Measurements from ENCODE around the gene BOLA1. TPM values are rescaled to one million over a fixed set of nuclear protein-coding genes. Genes with fewer than 3 reads are reported as not detected.
"Not testable (repeated sequence)": the region's sequence is repeated elsewhere in the genome, so short reads cannot be mapped to it uniquely, and the experiment has no call there.

The BOLA1 gene, protein sequence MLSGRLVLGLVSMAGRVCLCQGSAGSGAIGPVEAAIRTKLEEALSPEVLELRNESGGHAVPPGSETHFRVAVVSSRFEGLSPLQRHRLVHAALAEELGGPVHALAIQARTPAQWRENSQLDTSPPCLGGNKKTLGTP
- 32.8 and 33.7 TPM in 2 replicates for polyA plus RNA-seq (2014; cell fraction: cytosol; rRNA removed)
- 37.5 and 43.6 TPM in 2 replicates for polyA plus RNA-seq (2014; cell fraction: nucleus; rRNA removed)

DNA sequence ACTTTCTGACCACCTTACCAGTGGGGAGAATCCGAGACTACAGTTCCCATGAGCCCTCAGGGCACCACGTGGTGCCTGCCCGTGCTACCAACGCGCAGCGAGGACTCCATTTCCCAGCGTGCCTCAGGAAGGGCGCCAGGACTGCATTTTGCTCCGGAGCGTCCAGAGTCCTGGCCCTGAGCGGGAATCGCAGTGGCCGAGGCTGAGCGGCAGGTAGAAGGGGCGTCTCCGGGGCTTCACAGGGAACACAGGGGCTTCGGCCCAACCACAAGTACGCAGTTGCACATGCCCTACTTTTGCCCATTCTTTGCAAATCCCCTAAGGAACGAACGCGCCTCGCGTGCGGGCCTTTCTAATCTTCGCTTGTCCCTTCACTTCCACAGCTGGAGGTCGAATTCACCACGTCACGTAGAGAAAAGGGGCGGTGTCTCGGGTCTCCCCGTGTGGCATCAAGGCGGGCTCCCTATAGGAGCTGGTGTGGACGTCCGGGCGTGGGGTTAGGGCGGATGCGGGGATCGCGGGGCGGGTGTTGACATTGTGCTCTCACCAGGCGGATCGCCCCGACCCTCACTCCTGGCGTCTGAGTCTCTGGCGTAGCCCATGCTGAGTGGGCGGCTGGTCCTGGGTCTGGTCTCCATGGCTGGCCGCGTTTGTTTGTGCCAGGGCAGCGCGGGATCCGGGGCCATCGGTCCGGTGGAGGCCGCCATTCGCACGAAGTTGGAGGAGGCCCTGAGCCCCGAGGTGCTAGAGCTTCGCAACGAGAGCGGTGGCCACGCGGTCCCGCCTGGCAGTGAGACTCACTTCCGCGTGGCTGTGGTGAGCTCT lies at the start of gene BOLA1:
Gene BOLA1 (plus strand): TSS at position 109 of the 825 bp plus-strand sequence. CDS start 492 bp downstream, at position 601.
- DNase-seq (ENCODE audit: low spot score) = peak; percentile 96

DNA sequence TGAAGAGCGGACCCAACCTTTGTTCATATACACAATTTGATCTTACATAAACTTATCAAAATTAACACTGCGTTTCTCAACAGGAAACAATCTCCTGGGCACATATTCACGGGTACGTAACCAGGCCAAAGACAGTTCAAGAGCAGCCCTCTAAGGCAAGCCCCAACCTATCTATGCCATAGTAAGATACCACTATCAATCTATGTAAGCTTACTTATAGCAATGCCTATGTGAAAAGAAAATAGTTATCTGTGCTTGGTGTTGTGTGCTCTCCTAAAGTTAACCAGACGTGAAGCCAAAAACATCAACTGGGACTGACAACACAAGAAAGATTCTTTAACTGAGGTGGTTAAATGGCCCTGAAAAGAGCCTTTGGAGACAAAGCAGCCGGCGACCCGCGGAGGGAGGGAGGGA lies 49.4 kb upstream of the BOLA1 start:
- peak; percentile 27 for DNase-seq (ENCODE audit: low spot score)

DNA sequence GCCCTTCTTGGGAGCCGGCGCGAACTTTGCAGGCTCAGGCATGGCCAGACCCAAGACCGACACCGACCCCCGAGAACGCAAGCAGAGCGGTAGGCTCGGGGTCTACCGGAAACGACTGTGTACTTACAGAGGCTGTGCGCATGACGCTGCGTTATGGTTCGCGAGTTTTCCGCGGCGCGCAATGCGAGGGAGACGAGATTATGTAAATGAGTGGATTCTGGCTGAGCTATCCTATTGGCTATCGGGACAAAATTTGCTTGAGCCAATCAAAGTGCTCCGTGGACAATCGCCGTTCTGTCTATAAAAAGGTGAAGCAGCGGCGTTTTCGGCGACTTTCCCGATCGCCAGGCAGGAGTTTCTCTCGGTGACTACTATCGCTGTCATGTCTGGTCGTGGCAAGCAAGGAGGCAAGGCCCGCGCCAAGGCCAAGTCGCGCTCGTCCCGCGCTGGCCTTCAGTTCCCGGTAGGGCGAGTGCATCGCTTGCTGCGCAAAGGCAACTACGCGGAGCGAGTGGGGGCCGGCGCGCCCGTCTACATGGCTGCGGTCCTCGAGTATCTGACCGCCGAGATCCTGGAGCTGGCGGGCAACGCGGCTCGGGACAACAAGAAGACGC lies 48.5 kb upstream of the BOLA1 start:
- DNase-seq (ENCODE audit: low spot score) = not testable (repeated sequence)

DNA sequence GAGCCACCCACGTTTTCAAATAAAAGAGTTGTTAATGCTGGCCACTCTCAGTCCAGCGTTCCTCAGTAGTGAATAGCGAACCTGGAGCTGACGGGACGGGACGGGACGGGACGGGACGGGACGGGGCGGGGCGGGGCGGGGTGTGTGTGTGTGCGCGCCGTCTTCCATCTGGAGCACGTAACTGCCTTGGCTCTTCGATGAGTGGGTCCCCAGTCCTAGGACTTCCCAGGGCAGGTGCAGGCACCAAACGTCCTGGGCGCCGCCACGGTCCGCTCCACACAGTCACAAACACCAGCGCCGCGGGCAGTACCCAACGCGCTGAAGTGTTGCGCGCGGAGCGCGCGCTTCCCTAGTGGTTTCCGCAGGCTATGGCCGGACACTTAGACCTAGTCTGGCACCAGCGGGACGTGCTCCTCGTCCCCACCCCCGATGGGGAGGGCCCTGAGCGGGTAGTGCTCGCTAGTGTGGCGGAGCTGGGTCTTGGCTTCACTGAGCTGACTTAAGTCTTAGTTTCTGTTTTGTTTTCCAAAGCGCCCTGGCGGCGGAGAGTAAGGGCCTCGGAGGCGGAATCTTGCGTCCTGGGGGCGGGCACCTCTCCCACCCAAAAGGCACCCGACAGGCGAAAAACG lies 47.7 kb upstream of the BOLA1 start:
- DNase-seq (ENCODE audit: low spot score) = not testable (repeated sequence)

DNA sequence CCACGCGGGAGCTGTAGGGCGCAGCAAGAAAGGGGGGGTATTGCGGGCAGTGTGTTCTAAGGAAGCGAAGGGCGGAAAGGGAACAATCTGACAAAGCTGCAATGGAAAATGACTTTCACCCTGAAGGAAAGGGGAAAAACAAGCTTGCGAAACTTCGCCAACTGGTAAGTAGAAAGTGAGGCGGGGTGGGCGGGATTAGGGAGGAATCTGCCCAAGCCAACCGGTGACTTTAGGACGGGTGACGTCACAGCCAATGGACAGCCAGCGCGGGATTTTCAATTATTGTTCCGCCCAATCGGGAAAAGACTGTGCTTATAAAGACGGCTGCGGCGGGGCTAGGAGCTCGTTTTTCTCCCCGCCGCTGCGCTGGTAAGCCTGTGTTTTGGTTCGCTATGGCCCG lies 47.1 kb upstream of the BOLA1 start:
- not testable (repeated sequence) for DNase-seq (ENCODE audit: low spot score)

DNA sequence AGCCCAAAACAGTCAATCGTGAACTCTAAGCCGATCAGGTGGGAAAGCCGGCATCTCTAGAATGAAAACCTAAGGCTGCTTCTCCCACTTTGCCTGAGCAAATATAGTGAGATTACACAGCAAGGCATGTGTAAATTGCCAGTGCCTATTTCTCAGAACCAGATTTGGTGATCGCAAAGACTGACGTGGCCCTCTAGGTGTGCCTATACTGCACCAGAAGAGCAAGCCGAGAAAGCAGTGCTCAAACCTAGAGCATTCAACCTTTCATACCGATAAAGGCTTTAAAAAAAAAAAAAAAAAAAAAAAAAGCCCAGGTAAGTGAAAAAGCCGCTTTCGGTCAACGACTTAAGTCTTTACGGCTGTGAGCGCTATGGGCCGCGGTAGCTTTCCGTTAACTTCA lies 39.1 kb upstream of the BOLA1 start:
- not testable (repeated sequence) for DNase-seq (ENCODE audit: low spot score)

DNA sequence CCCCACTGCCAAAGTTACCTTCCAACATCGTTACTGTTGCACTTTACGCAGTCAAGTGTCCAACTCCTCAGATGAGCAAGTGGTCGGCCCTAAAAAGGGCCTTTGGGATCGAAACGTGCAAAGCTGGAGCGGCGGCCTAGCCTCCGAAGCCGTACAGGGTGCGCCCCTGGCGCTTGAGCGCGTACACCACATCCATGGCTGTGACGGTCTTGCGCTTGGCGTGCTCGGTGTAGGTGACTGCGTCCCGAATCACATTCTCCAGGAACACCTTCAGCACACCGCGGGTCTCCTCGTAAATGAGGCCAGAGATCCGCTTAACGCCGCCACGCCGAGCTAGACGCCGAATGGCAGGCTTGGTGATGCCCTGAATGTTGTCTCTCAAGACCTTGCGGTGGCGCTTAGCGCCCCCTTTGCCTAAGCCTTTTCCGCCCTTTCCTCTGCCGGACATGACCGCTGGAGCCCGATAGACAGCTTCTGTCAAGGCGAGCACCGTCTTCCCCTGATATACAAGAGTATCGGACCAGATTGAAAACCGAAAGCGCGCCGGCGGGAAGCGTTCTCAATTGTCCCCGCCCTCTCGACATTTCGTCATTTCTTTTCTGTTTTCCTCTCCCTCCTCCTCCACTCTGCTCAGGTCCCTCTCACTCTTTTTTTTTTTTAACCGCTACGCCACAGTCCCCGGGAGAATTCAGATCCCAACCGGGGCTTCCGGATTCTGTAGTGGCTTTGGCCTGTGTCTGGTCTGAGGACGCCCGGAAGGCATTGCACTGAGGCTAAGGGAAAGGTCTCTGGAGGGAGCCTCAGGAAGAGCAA lies 38.5 kb upstream of the BOLA1 start:
- not testable (repeated sequence) for DNase-seq (ENCODE audit: low spot score)

DNA sequence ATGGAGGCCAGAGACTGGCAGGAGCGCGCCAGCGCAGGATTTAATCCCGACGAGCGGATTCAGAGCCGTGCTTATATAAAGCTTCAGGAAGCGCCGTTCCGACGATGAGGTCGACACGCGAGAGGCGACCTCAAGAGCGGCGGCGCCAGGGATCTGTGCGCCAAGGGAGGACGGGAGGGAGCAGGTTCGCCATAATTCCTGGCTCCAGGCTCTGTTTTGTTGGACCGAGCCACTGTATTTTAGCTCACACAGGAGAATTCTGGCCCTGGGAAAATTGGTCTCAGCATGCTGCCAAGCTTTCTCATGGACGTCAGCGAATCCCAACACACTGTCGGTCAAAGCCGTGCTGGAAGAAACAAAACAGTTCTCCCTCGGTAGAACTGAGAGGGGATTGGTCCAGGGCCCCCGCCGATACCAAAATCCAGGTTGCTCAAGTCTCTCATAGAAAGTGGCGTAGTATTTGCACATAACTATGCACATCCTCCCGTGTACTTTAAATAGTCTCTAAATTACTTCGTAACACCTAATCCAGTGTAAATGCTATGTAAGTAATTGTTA lies 37.8 kb upstream of the BOLA1 start:
- not testable (repeated sequence) for DNase-seq (ENCODE audit: low spot score)

DNA sequence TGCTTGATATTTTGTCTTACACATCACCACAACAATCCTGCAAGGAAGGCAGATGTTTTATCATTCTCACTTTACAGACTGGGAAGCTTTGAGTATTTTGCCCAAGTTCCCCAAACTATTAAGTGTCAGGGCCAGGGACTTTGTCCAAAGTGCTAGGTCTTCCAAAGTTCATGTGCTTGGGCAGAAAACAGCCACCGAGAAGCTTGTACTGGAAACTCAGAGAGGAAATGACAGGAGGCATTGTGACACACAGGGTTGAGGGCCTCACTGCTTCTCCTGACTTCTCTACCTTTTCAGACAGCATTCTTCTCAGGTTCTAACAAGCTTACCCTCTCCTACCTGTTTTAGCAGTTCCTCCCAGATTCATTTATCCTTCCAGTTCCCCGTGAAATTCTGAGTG lies 32.5 kb upstream of the BOLA1 start:
- not testable (repeated sequence) for DNase-seq (ENCODE audit: low spot score)

DNA sequence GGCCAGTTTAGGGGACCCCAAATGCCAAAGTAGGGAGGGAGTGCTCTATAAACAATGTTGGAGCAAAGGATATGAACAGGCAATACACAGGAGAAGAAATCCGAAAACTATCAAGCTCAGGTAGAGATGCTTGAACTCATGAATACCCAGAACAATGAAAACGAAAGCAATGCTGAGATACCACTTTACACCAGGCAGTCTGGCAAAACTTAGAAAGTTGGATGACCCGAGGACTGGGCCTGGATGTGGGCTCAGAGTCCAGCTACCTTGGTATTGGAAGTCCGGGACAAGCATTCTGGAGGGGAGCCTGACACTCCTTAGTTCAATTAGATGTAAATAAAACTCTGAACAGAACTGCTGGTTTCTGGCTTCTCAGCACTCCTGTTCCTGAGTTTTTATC lies 26.3 kb upstream of the BOLA1 start:
- DNase-seq (ENCODE audit: low spot score) = not testable (repeated sequence)

DNA sequence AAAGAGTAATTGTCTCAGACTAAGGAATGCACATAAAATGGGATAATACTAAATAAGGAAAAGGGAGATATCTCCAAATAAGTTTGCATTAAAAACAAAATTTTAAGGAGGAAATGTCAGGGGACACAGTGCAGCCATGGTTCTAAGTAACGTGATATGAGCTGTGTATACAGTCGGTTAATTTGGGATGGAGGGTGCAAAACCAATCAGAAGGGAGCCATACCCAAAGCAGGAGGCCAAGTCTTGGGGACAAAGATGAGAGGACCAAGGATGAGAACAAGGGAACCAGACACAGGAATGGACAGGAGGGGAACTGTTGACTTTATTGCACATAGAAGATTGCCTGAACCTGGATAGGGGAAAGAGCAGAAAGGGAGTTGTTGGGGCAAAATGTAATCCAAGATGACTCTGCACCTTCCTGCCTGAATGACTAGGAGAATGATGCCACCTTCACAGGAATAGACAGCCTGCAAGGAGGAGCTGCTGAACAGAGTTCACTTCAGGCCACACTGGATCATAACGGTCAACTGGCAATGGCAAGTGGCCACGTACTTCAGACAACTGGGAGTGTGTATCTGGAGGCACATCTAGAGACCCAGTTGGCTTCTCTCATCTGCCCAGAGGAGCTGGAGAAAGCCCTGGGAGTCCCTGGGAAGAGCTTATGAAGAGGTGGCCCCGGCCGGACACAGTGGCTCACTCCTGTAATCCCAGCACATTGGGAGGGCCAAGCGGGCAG lies 22.0 kb upstream of the BOLA1 start:
- DNase-seq (ENCODE audit: low spot score) = no peak

DNA sequence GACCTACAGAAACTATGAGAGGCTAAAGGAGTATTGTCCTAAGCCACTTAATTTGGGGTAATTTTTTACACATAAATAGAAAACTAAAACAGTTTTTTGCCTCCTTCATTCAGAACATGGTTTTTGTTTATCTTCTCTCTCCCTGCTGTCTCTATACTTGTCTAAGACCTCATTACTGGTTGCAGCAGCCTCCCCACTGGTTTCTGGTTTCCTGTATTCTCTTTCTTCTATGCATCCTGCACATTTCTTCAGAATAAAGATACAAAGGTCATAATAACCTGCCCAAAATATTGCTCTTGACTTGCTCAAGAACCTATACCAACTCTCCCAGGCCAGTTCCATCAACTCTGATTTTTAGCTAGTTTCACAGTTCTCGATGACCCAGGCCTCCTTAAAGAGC lies 19.8 kb upstream of the BOLA1 start:
- no peak for DNase-seq (ENCODE audit: low spot score)

DNA sequence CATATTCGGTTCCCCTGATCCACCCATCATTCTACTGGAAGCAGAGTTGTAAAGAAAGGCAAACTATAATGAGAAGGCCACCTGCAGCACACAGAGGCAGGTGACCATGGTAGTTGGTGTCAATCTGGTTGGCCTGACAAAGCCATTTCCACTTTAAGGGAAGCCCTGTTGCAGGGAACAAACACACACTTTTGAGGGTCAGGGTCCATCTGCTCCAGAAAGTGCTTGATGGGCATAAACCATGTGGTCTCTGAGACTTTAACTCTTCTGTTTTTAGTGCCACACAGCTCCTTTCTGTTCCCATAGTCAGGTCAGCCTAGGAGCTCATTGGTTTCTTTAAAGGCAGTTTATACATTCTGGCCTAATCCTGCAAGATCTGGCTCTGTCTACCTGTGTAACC lies 17.5 kb upstream of the BOLA1 start:
- DNase-seq (ENCODE audit: low spot score) = no peak

DNA sequence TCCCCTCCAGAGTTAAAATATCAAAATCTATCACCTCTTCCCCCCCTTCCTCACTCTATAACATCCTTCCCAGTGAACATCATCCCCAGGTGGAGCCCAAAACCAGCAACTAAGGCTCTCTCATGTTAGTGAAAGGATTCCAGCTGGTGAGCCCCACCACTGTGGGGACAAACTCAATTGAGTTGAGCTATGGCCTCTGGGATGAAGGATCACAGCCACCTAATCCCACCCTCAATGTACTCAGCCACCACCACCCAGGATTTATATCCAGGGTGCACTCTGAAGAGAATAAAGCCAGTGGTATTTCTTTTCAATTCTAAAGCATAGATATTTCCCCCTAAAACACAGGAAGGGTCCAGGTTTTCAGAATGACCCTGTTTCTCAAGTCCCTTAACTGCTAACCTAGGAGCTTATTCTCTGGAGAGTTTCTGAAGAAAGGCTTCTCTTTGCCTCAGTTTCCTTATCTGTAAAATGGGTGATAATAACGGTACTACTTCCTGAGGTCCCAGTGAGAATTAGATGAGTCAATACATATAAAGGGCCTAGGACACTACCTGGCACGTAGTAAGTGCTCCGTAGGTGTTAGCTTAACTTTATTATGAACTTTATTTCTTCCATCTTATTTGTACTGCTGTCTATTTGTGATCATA lies 15.6 kb upstream of the BOLA1 start:
- DNase-seq (ENCODE audit: low spot score) = no peak

DNA sequence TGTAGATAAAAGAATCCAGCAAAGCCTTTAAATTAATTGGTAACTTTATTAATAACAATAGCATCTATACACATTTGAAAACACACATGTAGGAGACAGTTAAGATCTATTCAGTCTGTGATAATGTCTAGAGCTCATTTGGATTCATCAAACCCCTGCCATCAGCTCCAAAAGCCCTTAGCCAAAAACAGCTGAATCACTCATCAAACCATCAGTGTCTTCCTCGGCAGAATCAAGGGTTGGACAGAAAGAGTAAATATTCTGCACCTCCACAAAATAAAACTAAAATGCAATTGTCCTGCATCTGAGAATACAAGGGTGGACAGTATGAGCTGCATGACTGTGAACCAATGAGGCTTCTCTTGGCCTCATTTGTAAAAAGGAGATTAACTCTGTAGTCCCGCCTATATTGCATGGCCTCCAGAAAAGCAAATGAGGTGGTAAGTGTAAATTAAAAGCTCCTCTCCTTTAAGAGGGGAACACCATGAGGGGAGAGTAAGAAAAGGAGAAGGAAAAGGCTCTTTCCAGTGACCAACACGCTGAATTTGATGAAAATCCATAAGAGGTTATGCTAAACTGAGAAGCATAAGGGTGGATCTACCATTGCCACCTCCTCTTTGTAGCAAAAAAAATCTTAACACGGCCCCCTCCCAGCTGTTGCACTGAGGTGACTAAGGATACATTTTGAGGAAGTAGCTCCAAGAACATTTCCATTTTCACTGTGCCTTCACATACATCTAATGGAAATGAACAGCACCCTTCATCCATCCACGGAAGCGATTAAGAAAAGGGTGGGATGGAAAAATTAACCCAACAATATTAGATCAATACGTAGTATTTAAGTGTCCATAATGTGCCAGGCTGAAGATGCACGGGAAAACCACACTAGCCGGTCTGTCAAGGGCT lies 14.7 kb upstream of the BOLA1 start:
- peak; percentile 67 for DNase-seq (ENCODE audit: low spot score)

DNA sequence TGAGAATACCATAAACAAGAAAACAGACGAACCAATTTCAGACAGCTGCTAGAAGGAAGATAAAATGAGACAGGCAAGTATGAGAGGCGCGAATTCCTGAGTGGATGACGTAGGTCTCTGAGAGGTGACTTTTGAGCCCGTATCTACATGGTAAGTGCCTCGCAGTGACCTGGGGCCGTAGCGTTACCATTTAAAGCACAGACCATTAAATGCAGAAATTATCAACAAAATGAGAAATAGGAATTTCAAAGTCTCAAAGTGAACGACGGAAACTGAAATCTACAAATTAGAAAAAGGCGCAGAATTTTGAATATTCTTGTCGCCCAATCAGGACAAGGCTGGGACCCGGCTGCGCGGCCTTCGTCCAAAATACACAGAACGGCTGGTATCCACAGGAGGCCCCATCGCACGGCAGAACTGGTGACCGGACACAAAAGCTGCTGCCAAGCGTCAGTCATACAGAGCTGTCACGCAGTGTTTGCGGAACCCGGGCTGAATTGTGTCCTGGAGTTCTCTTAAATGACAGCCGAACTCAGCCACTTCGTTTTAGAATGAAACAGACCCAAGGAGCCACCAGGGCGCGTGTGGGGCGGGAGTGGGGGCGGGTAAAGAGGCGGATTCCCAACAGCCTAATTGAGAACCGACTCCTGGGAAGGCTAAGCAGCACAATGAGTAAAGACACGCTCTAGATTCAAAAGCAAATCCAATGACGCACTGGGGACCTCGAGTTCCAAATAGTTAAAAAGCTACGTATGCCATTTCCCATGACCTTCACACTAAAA lies 13.8 kb upstream of the BOLA1 start:
- DNase-seq (ENCODE audit: low spot score) = peak; percentile 87

DNA sequence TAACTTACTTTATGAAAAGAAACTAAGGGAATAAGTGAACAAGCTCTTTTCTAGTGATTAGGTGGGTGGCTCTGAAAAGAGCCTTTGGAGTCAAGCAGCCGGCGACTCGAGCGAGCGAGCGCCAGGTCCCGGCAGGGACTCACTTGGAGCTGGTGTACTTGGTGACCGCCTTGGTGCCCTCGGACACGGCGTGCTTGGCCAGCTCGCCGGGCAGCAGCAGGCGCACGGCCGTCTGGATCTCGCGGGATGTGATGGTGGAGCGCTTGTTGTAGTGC lies 13.3 kb upstream of the BOLA1 start:
- not testable (repeated sequence) for DNase-seq (ENCODE audit: low spot score)
